Testis (tissue), 3 donors: ENCODE measurements around the gene DNAJC18. TPM values are rescaled to one million over a fixed set of nuclear protein-coding genes. Genes with fewer than 3 reads are reported as not detected.

ENCODE experiments used
- DNase-seq: peaks from one replicate; pipeline ENCODE4 v3.0.0-alpha.2; 2019
- H3K27ac ChIP-seq, 2 donors: fragments of 200-600 bp; sonication (generic); one replicate each; pipeline ENCODE4 v1.5.1; 2019
- H3K27me3 ChIP-seq: fragments of 200-600 bp; sonication (generic); one replicate; pipeline ENCODE4 v1.5.1; 2019
- H3K36me3 ChIP-seq: fragments of 200-600 bp; sonication (generic); one replicate; pipeline ENCODE4 v1.5.1; 2017; ENCODE audit warnings: low read depth; ENCODE audit errors: missing control alignments
- H3K4me1 ChIP-seq: fragments of 200-600 bp; sonication (generic); one replicate; pipeline ENCODE4 v1.5.1; 2019
- H3K4me3 ChIP-seq, 2 donors: fragments of 200-600 bp; sonication (generic); one replicate each; pipeline ENCODE4 v1.5.1; 2017 to 2019
- H3K9me3 ChIP-seq: fragments of 200-600 bp; sonication (generic); one replicate; pipeline ENCODE4 v1.5.1; 2017
- CTCF ChIP-seq, 3 experiments: fragments of 450-650 bp in 2 of 3; fragments of 200-600 bp in 1 of 3; sonication (generic) in 1 of 3; IDR thresholded peaks; one replicate each; pipeline ENCODE4 v1.5.1; 2016 to 2019; ENCODE audit warnings: antibody characterized with exemption in 3 of 3, mild to moderate bottlenecking in 2 of 3, moderate library complexity in 1 of 3
- POLR2A ChIP-seq: fragments of 450-650 bp; IDR thresholded peaks from one replicate; pipeline ENCODE4 v1.6.1; 2017; ENCODE audit warnings: antibody characterized with exemption, mild to moderate bottlenecking, moderate library complexity
- WGBS, 2 donors: methylation state at CpG; one replicate each; pipeline ENCODE4 v1.1.5; 2018; 5-methylcytosine and 5-hydroxymethylcytosine counted together
- intact Hi-C: fragments of 100-400 bp; cut with DNase I; formaldehyde crosslinking; loops from one replicate; pipeline ENCODE4 v1.15.1; 2023; ENCODE audit warnings: low total_unique reads
- polyA plus RNA-seq: library from polyadenylated mRNA; stranded (reverse); fragments of 350-450 nt; fragmentation: Illumina TruSeq; extraction: RNeasy Lipid Tissue Mini Kit (QIAGEN cat#74804); gene quantifications from one replicate; pipeline ENCODE4 v1.2.3, GENCODE V29; 2014; ENCODE audit warnings: low read depth, low replicate concordance; ENCODE audit not compliant: insufficient read depth
- total RNA-seq, 2 donors: library from RNA; depleted of rRNA; stranded (reverse); fragments of >200 nt; gene quantifications; one replicate each; pipeline ENCODE4 v1.2.3, GENCODE V29; 2016

Gene DNAJC18
- total and polyA plus RNA-seq, 3 donors from 2014 or later, result 45.0 to 283 (median 98.3) TPM

GRCh38 chr5:139461698-139462097 lies 22.4 kb upstream of the DNAJC18 start:
- no peaks in the 10 kb centered on the region for H3K4me1 ChIP-seq
- no peak for TF ChIP-seq CTCF (IDR thresholded peaks at IDR 0.05)
- no peak for TF ChIP-seq POLR2A
- no peak for DNase-seq
- no peaks in the 10 kb centered on the region for H3K36me3 ChIP-seq
- no peaks in the 10 kb centered on the region for H3K27me3 ChIP-seq
- intact Hi-C loops, result no loop called here
- H3K4me3 ChIP-seq, result no peak overlapping the region
- H3K27ac ChIP-seq, result no peak overlapping the region
- no peaks in the 10 kb centered on the region for H3K9me3 ChIP-seq
- WGBS, 2 donors, result 86 to 92% methylated on average over 5 of the region's 5 CpGs

- H3K4me3 ChIP-seq, result no peak overlapping the region
- WGBS, 2 donors, result 78 to 92% methylated on average over 6 to 7 of the region's 7 CpGs
Observed at GRCh38 chr5:139461176-139461575, 21.9 kb upstream of the DNAJC18 start.

GRCh38 chr5:139460455-139460854 lies 21.1 kb upstream of the DNAJC18 start:
- DNase-seq, result no peak
- Histone ChIP-seq H3K27me3 (no peaks in the 10 kb centered on the region), H3K4me3 (no peak overlapping the region), H3K4me1 (no peaks in the 10 kb centered on the region), H3K27ac (no peak overlapping the region), H3K36me3 (no peaks in the 10 kb centered on the region), H3K9me3 (no peaks in the 10 kb centered on the region)
- intact Hi-C loops, result no loop called here
- TF ChIP-seq POLR2A (no peak), CTCF (IDR thresholded peaks at IDR 0.05) (no peak)
- 88 to 91% methylated on average over 1 of the region's 1 CpG for WGBS, 2 donors

More at GRCh38 chr5:139461176-139461575, 21.9 kb upstream of the DNAJC18 start:
- no peaks in the 10 kb centered on the region for H3K4me1 ChIP-seq
- no peaks in the 10 kb centered on the region for H3K9me3 ChIP-seq
- DNase-seq, result no peak
- no peak overlapping the region for H3K27ac ChIP-seq
- TF ChIP-seq CTCF (IDR thresholded peaks at IDR 0.05) (no peak), POLR2A (no peak)
- H3K27me3 ChIP-seq, result no peaks in the 10 kb centered on the region
- intact Hi-C loops, result no loop called here
- no peaks in the 10 kb centered on the region for H3K36me3 ChIP-seq

GRCh38 chr5:139459451-139459934 lies 20.2 kb upstream of the DNAJC18 start:
- Histone ChIP-seq H3K9me3 (no peaks in the 10 kb centered on the region), H3K36me3 (no peaks in the 10 kb centered on the region), H3K4me1 (no peaks in the 10 kb centered on the region), H3K27me3 (no peaks in the 10 kb centered on the region), H3K27ac (no peak overlapping the region), H3K4me3 (no peak overlapping the region)
- DNase-seq, result no peak
- TF ChIP-seq CTCF (IDR thresholded peaks at IDR 0.05) (no peak), POLR2A (no peak)
- intact Hi-C loops, result no loop called here
- 89 to 98% methylated on average over 8 of the region's 8 CpGs for WGBS, 2 donors

GRCh38 chr5:139458580-139459407 lies 19.5 kb upstream of the DNAJC18 start:
- Histone ChIP-seq H3K9me3 (no peaks in the 10 kb centered on the region), H3K27ac (no peak overlapping the region), H3K4me3 (no peak overlapping the region), H3K27me3 (no peaks in the 10 kb centered on the region), H3K4me1 (no peaks in the 10 kb centered on the region), H3K36me3 (no peaks in the 10 kb centered on the region)
- intact Hi-C loops, result no loop called here
- TF ChIP-seq POLR2A, result no peak
- TF ChIP-seq CTCF (IDR thresholded peaks at IDR 0.05), result no peak
- no peak for DNase-seq
- WGBS, 2 donors, result 77 to 79% methylated on average over 8 of the region's 8 CpGs
